HG03159 (cell line): ENCODE measurements around the gene PATE2.

Source experiments
- ATAC-seq: cut with Tn5 transposase; IDR thresholded peaks from one replicate; pipeline ENCODE4 v1.9.1; 2021; ENCODE audit warnings: mild to moderate bottlenecking, moderate library complexity; ENCODE audit not compliant: unreplicated experiment

Gene PATE2

GRCh38 chr11:125778728-125779127 lies at the start of gene PATE2:
PATE2 (minus strand) TSS chr11:125778828; CDS start chr11:125778773, 55 bp downstream.
- no peak for ATAC-seq

GRCh38 chr11:125807909-125808308 lies 29.3 kb upstream of the PATE2 start:
- no peak for ATAC-seq

- ATAC-seq, result no peak
Measured at GRCh38 chr11:125802387-125802786, 23.8 kb upstream of the PATE2 start.

- no peak for ATAC-seq
Measured at GRCh38 chr11:125799808-125800207, 21.2 kb upstream of the PATE2 start.

GRCh38 chr11:125797641-125798040 lies 19.0 kb upstream of the PATE2 start:
- no peak for ATAC-seq

GRCh38 chr11:125790825-125791224 lies 12.2 kb upstream of the PATE2 start:
- no peak for ATAC-seq

- no peak for ATAC-seq
Measured at GRCh38 chr11:125787827-125788226, 9.2 kb upstream of the PATE2 start, which contains the start of gene PATE3. PATE3 (plus strand) TSS chr11:125788127; CDS start chr11:125788152, 25 bp downstream.

- no peak for ATAC-seq
Measured at GRCh38 chr11:125784678-125785077, 6.0 kb upstream of the PATE2 start.

GRCh38 chr11:125777309-125777708 lies 1.3 kb downstream of the PATE2 start:
- ATAC-seq, result no peak

GRCh38 chr11:125773516-125773915 lies 5.1 kb downstream of the PATE2 start:
- ATAC-seq, result no peak

- ATAC-seq, result no peak
Measured at GRCh38 chr11:125772834-125773505, 5.7 kb downstream of the PATE2 start.

- ATAC-seq, result no peak
Measured at GRCh38 chr11:125770583-125770982, 8.0 kb downstream of the PATE2 start.

GRCh38 chr11:125768336-125769046 lies 10.1 kb downstream of the PATE2 start:
- no peak for ATAC-seq

GRCh38 chr11:125766251-125766650 lies 12.4 kb downstream of the PATE2 start:
- no peak for ATAC-seq

- no peak for ATAC-seq
Measured at GRCh38 chr11:125763483-125763882, 15.1 kb downstream of the PATE2 start.

GRCh38 chr11:125762445-125762844 lies 16.2 kb downstream of the PATE2 start:
- no peak for ATAC-seq

- no peak for ATAC-seq
Measured at GRCh38 chr11:125756050-125756449, 22.6 kb downstream of the PATE2 start.

GRCh38 chr11:125750629-125751028 lies 28.0 kb downstream of the PATE2 start:
- no peak for ATAC-seq

GRCh38 chr11:125745979-125746378 lies 32.6 kb downstream of the PATE2 start, which contains the start of gene PATE1:
PATE1 (plus strand) TSS chr11:125746279; CDS start chr11:125746305, 26 bp downstream.
- ATAC-seq, result no peak

- no peak for ATAC-seq
Measured at GRCh38 chr11:125743681-125744080, 34.9 kb downstream of the PATE2 start.

GRCh38 chr11:125740617-125741016 lies 38.0 kb downstream of the PATE2 start:
- ATAC-seq, result no peak

GRCh38 chr11:125728969-125729368 lies 49.7 kb downstream of the PATE2 start:
- no peak for ATAC-seq
